K562 (cell line): ENCODE data around the gene USP6. TPM values are rescaled to one million over a fixed set of nuclear protein-coding genes. Genes with fewer than 3 reads are reported as not detected.

Experiments used
- ATAC-seq: fragments of 200-7000 bp; cut with Tn5 transposase; 3 replicates; pipeline ENCODE4 v1.9.1; 2020; ENCODE audit warnings: moderate library complexity
- BruUV-seq: library from RNA; stranded (reverse); fragments of 400-500 nt; replicated peaks from 2 replicates; lab custom pipeline; 2021; lab: Mats Ljungman, UMichigan
- CTCF ChIA-PET: fragments of 300-600 bp; formaldehyde crosslinking; extraction: SDS; loops from one replicate; lab custom pipeline; 2021; ENCODE audit warnings: low intra/inter-chr PET ratio; lab: Yijun Ruan, JAX
- POLR2A ChIA-PET: fragments of 300-600, 350-650 bp; sonication (Branson Sonifier 250); formaldehyde crosslinking; extraction: SDS; loops from one replicate; lab custom pipeline; 2021; ENCODE audit warnings: antibody characterized with exemption, inconsistent platforms; lab: Yijun Ruan, JAX
- DNase-seq, 4 experiments: peaks; one replicate each; pipeline versions ENCODE4 v3.0.0 to v3.0.0-alpha.2; 2011 to 2018; ENCODE audit warnings: low spot score in 3 of 4, mixed read lengths in 3 of 4; ENCODE audit errors: extremely low read depth in 1 of 4
- FAIRE-seq: peaks from 2 replicates; lab custom pipeline; 2011; peaks lifted over from hg19 to GRCh38; lab: Jason Lieb, UNC
- H2AFZ ChIP-seq: 2 replicates; pipeline ENCODE4 v1.6.0; 2011; ENCODE audit warnings: low read depth, low read length, control low read depth, inconsistent platforms
- H3K27ac ChIP-seq: fragments of 200-600 bp; 3 replicates; pipeline ENCODE4 v1.8.0; 2011; ENCODE audit warnings: low read depth, mild to moderate bottlenecking, control low read depth, inconsistent platforms, low read length, moderate library complexity, mixed read lengths; ENCODE audit errors: extremely low read depth
- H3K27me3 ChIP-seq, 2 experiments: fragments of 300-600 bp in 1 of 2; 2 replicates in 1 of 2; 3 replicates in 1 of 2; pipeline versions ENCODE4 v1.6.0 to v1.8.0; 2011; ENCODE audit warnings: inconsistent platforms in 2 of 2, low read length in 2 of 2, mild to moderate bottlenecking in 1 of 2, mixed read lengths in 1 of 2, moderate library complexity in 1 of 2; ENCODE audit not compliant: control insufficient read depth in 2 of 2, insufficient read depth in 2 of 2
- H3K36me3 ChIP-seq: fragments of 300-600 bp; 3 replicates; pipeline ENCODE4 v1.8.0; 2011; ENCODE audit warnings: mild to moderate bottlenecking, low read length, inconsistent platforms; ENCODE audit not compliant: control insufficient read depth, insufficient read depth
- H3K4me1 ChIP-seq, 2 experiments: fragments of 200-600 bp in 1 of 2; replicated peaks in 1 of 2; 2 replicates in 1 of 2; 3 replicates in 1 of 2; pipeline versions ENCODE4 v1.5.1 to v1.8.0; 2011; ENCODE audit warnings: inconsistent platforms in 2 of 2, low read length in 2 of 2, mild to moderate bottlenecking in 1 of 2, mixed read lengths in 1 of 2, moderate library complexity in 1 of 2; ENCODE audit not compliant: control insufficient read depth in 2 of 2, insufficient read depth in 2 of 2
- H3K4me2 ChIP-seq: 2 replicates; pipeline ENCODE4 v1.6.1; 2011; ENCODE audit warnings: low read length, control low read depth, inconsistent platforms, mixed read lengths; ENCODE audit not compliant: insufficient read depth
- H3K4me3 ChIP-seq: fragments of 200-600 bp; sonication (generic), shearing (Covaris generic); 2 replicates; pipeline ENCODE4 v1.5.1; 2016; ENCODE audit warnings: control low read depth, inconsistent platforms
- H3K79me2 ChIP-seq: fragments of 200-600 bp; 3 replicates; pipeline ENCODE4 v1.8.0; 2011; ENCODE audit warnings: low read length, inconsistent platforms; ENCODE audit not compliant: control insufficient read depth, insufficient read depth
- H3K9ac ChIP-seq, 2 experiments: 2 replicates each; pipeline versions ENCODE4 v1.6.0 to v1.6.1; 2011; ENCODE audit warnings: low read depth in 2 of 2, low read length in 2 of 2, control low read depth in 1 of 2, inconsistent platforms in 1 of 2, mild to moderate bottlenecking in 1 of 2, mixed read lengths in 1 of 2; ENCODE audit not compliant: insufficient read depth in 1 of 2
- H3K9me1 ChIP-seq: one replicate; pipeline ENCODE4 v1.6.0; 2011; ENCODE audit warnings: inconsistent platforms, mild to moderate bottlenecking, low read length, moderate library complexity; ENCODE audit not compliant: control insufficient read depth, insufficient read depth
- H3K9me3 ChIP-seq: replicated peaks from 2 replicates; pipeline ENCODE4 v1.5.1; 2011; ENCODE audit warnings: low read depth, low read length, inconsistent platforms; ENCODE audit not compliant: control insufficient read depth, insufficient read depth
- H4K20me1 ChIP-seq: replicated peaks from 2 replicates; pipeline ENCODE4 v1.6.1; 2011; ENCODE audit warnings: low read length, inconsistent platforms, mixed read lengths; ENCODE audit not compliant: control insufficient read depth, insufficient read depth
- BHLHE40 ChIP-seq: IDR thresholded peaks from 2 replicates; pipeline ENCODE4 v1.6.1; 2011; ENCODE audit warnings: low read length, improper control_type of control experiment
- BRF1 ChIP-seq: IDR thresholded peaks from 3 replicates; pipeline ENCODE4 v1.6.1; 2011; ENCODE audit warnings: borderline replicate concordance, mild to moderate bottlenecking; ENCODE audit not compliant: insufficient read length; ENCODE audit errors: extremely low read depth
- ELF2 ChIP-seq: fragments of 250-450 bp; sonication (Bioruptor Pico); IDR thresholded peaks from 2 replicates; pipeline ENCODE4 v1.5.0; 2021; ENCODE audit warnings: mild to moderate bottlenecking
- HNRNPH1 ChIP-seq: fragments of 200-400 bp; formaldehyde crosslinking; optimal IDR thresholded peaks from 2 replicates; pipeline ENCODE3; 2017; ENCODE audit warnings: low read depth, mild to moderate bottlenecking, low read length, moderate library complexity
- ILF3 ChIP-seq: fragments of 450-650 bp; IDR thresholded peaks from 2 replicates; pipeline ENCODE4 v1.6.1; 2018; ENCODE audit warnings: antibody characterized with exemption, mild to moderate bottlenecking, moderate library complexity, borderline replicate concordance
- ILK ChIP-seq: fragments of 450-650 bp; IDR thresholded peaks from 2 replicates; pipeline ENCODE4 v1.6.1; 2016; ENCODE audit warnings: missing genetic modification characterization, low read depth, mild to moderate bottlenecking, missing compliant biosample characterization, moderate library complexity, borderline replicate concordance
- KHSRP ChIP-seq: fragments of 450-650 bp; IDR thresholded peaks from 2 replicates; pipeline ENCODE4 v1.6.1; 2017
- PTBP1 ChIP-seq: fragments of 200-400 bp; formaldehyde crosslinking; IDR thresholded peaks from 2 replicates; pipeline ENCODE4 v1.6.1; 2017; ENCODE audit warnings: low read depth, low read length
- PYGO2 ChIP-seq: fragments of 450-650 bp; IDR thresholded peaks from 2 replicates; pipeline ENCODE4 v1.6.1; 2016; ENCODE audit warnings: mild to moderate bottlenecking, missing genetic modification characterization, moderate library complexity, missing compliant biosample characterization
- RCOR1 ChIP-seq, 2 experiments: IDR thresholded peaks; 2 replicates each; pipeline ENCODE4 v1.6.1; 2012; ENCODE audit warnings: low read depth in 2 of 2, low read length in 2 of 2, borderline replicate concordance in 1 of 2, improper control_type of control experiment in 1 of 2
- SMAD2 ChIP-seq: fragments of 150-350 bp; IDR thresholded peaks from 2 replicates; pipeline ENCODE4 v1.6.1; 2014; ENCODE audit warnings: low read depth, mild to moderate bottlenecking, low read length
- SMARCC2 ChIP-seq: fragments of 450-650 bp; IDR thresholded peaks from 2 replicates; pipeline ENCODE4 v1.6.1; 2017; ENCODE audit warnings: antibody characterized with exemption, moderate library complexity, mild to moderate bottlenecking, low read depth
- TOE1 ChIP-seq, 2 experiments: fragments of 450-650 bp in 1 of 2; sonication (generic) in 1 of 2; formaldehyde crosslinking in 1 of 2; IDR thresholded peaks; 2 replicates each; pipeline versions ENCODE4 v1.7.1 to v1.8.0; 2016 to 2022; ENCODE audit warnings: borderline replicate concordance in 2 of 2, mild to moderate bottlenecking in 2 of 2, antibody characterized with exemption in 1 of 2, inconsistent platforms in 1 of 2, low read depth in 1 of 2, missing genetic modification reagents in 1 of 2, moderate library complexity in 1 of 2
- ZNF121 ChIP-seq: sonication (generic); formaldehyde crosslinking; conservative IDR thresholded peaks from 2 replicates; pipeline ENCODE4 v1.8.0; 2022; ENCODE audit warnings: missing genetic modification reagents
- ZNF586 ChIP-seq: fragments of 450-650 bp; formaldehyde crosslinking; conservative IDR thresholded peaks from 2 replicates; pipeline ENCODE4 v1.4.0; 2020; ENCODE audit warnings: mild to moderate bottlenecking, moderate library complexity
- ZSCAN32 ChIP-seq: fragments of 450-650 bp; formaldehyde crosslinking; IDR thresholded peaks from 2 replicates; pipeline ENCODE4 v1.4.0; 2020; ENCODE audit warnings: mild to moderate bottlenecking, moderate library complexity
- ZZZ3 ChIP-seq: fragments of 450-650 bp; IDR thresholded peaks from 2 replicates; pipeline ENCODE4 v1.6.1; 2016; ENCODE audit warnings: antibody characterized with exemption, mild to moderate bottlenecking, moderate library complexity
- WGBS: fragments of 100-300 bp; shearing (Covaris generic); methylation state at CpG from one replicate; pipeline ENCODE4 v1.1.6; 2016; ENCODE audit warnings: low coverage, mixed read lengths; ENCODE audit not compliant: insufficient coverage; ENCODE audit errors: missing lambda C conversion rate; 5-methylcytosine and 5-hydroxymethylcytosine counted together
- in situ Hi-C: fragments of 300-500 bp; cut with MboI; formaldehyde crosslinking; loops from 4 replicates; pipeline ENCODE4 v1.15.0; 2018; ENCODE audit warnings: inconsistent platforms, mixed read lengths
- intact Hi-C: fragments of 100-400 bp; cut with micrococcal nuclease; formaldehyde crosslinking; loops from 2 replicates; pipeline ENCODE4 v1.14.2; 2022
- polyA plus RNA-seq, 8 experiments: library from polyadenylated mRNA; depleted of rRNA in 4 of 8; stranded (reverse) in 5 of 8; unstranded in 3 of 8; fragments of >200 nt; fragmentation: Nextera tagmentation in 2 of 8; fragmentation: Illumina TruSeq in 1 of 8; extraction: Ambion mirVana in 2 of 8; extraction: Trizol in 1 of 8; gene quantifications; 2 replicates each; pipeline versions ENCODE4 v1.2.1 to v1.2.3, GENCODE V29; 2011 to 2014; ENCODE audit warnings: inconsistent platforms in 1 of 8, missing spikeins in 1 of 8
- total RNA-seq, 7 experiments: library from RNA; depleted of rRNA in 6 of 7; stranded (reverse); fragments of >200 nt in 6 of 7; fragmentation: Illumina TruSeq in 2 of 7; extraction: Trizol in 2 of 7; gene quantifications; 2 replicates each; pipeline versions ENCODE4 v1.2.1 to v1.2.3, GENCODE V29; 2011 to 2021; ENCODE audit warnings: low replicate concordance in 1 of 7
- TF ChIP-seq, protein P1 (sequence below): fragments of 450-650 bp; conservative IDR thresholded peaks from 2 replicates; pipeline ENCODE4 v1.6.1; 2016; ENCODE audit warnings: missing genetic modification characterization, low read depth, mild to moderate bottlenecking, control low read depth, missing compliant biosample characterization
- TF ChIP-seq, protein P2 (sequence below): fragments of 450-650 bp; conservative IDR thresholded peaks from 2 replicates; pipeline ENCODE4 v1.6.1; 2016; ENCODE audit warnings: missing genetic modification characterization, low read depth, mild to moderate bottlenecking, missing compliant biosample characterization, moderate library complexity
- TF ChIP-seq, protein P3 (sequence below): fragments of 450-650 bp; IDR thresholded peaks from 2 replicates; pipeline ENCODE4 v1.6.1; 2016; ENCODE audit warnings: low read depth, mild to moderate bottlenecking, moderate library complexity

Gene USP6
- total and polyA plus RNA-seq, 9 of the 15 experiments (the other 6 are each of a cell fraction or from before 2014, with no cell fraction given) = 0.01 to 0.09 (median 0.04) TPM; not detected in 4

DNA sequence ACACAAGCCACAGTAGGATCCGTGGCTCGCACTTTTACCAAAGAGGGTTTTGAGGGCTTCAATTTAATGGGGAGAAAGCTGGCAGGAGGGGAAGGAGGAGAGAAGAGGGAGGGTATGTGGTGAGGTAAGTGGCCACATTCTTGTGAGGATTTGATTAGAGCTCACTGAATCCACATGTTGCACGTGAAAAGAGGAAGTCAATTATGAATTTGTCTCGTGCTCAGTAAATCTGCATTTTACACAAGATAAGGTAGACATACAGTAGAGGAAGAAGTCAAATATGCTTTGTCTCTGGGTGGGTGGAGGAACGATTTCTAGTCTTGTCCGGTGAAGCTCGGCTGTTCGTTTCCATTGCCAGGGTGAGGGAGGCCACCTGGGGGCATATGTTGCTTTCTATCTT is 5.0 kb upstream of the USP6 start:
- Histone ChIP-seq H3K27ac (no peak overlapping the region), H3K9ac (peak overlapping the region; percentile 94 to 96; a peak in 2 of 4 replicates), H3K4me2 (peak overlapping the region; percentile 95), H3K4me3 (peak overlapping the region; percentile 65), H4K20me1 (no peaks in the 10 kb centered on the region), H2AFZ (peak overlapping the region; percentile 91; the same call in 1 of the 2 replicates), H3K79me2 (peaks cover 25% of the 10 kb centered on the region), H3K27me3 (no peaks in the 10 kb centered on the region), H3K36me3 (peaks cover 45% of the 10 kb centered on the region), H3K9me1 (no peaks in the 10 kb centered on the region), H3K9me3 (no peaks in the 10 kb centered on the region), H3K4me1 (peaks cover 4 to 10% of the 10 kb centered on the region in 2 experiments; a peak in 4 of 5 replicates)
- intact Hi-C loops = no loop called here
- ChIA-PET POLR2A (interaction anchor here (0.6 to 1.5 kb wide), 3 partner anchors 9 to 304 kb away, joined by 3 to 4 read pairs (median 4); partner anchors contain the start of gene PLD2), CTCF (no interaction called here)
- in situ Hi-C loops = no loop called here
- TSS peak; percentile 55 for BruUV-seq
- peak in 1 of 4 experiments; percentile 29 for DNase-seq
- 11% methylated on average over 8 of the region's 8 CpGs for WGBS
- FAIRE-seq = peak; percentile 66
- ATAC-seq = no peak; the same call in 1 of the 3 replicates
- peak; percentile 62 to 85 for TF ChIP-seq RCOR1 (IDR thresholded peaks at IDR 0.05; ENCODE audit: borderline replicate concordance in 1 of 2, low read depth in 2 of 2, low read length in 2 of 2)
- no peak for TF ChIP-seq TOE1 (IDR thresholded peaks at IDR 0.05; ENCODE audit: borderline replicate concordance)
- TF ChIP-seq TOE1 (CRISPR knock-in tag; IDR thresholded peaks at IDR 0.05; ENCODE audit: borderline replicate concordance, low read depth) = no peak
- no peak for TF ChIP-seq ELF2
- TF ChIP-seq BHLHE40 = peak; percentile 96
- no peak for TF ChIP-seq ILF3
- TF ChIP-seq SMARCC2 = no peak
- TF ChIP-seq, protein P1, sequence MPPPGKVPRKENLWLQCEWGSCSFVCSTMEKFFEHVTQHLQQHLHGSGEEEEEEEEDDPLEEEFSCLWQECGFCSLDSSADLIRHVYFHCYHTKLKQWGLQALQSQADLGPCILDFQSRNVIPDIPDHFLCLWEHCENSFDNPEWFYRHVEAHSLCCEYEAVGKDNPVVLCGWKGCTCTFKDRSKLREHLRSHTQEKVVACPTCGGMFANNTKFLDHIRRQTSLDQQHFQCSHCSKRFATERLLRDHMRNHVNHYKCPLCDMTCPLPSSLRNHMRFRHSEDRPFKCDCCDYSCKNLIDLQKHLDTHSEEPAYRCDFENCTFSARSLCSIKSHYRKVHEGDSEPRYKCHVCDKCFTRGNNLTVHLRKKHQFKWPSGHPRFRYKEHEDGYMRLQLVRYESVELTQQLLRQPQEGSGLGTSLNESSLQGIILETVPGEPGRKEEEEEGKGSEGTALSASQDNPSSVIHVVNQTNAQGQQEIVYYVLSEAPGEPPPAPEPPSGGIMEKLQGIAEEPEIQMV (tag) = no peak
- TF ChIP-seq ZSCAN32 (CRISPR knock-in tag) = no peak
- TF ChIP-seq, protein P2, sequence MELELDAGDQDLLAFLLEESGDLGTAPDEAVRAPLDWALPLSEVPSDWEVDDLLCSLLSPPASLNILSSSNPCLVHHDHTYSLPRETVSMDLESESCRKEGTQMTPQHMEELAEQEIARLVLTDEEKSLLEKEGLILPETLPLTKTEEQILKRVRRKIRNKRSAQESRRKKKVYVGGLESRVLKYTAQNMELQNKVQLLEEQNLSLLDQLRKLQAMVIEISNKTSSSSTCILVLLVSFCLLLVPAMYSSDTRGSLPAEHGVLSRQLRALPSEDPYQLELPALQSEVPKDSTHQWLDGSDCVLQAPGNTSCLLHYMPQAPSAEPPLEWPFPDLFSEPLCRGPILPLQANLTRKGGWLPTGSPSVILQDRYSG (tag) = no peak
- TF ChIP-seq PYGO2 (tag) = no peak
- TF ChIP-seq PTBP1 = no peak
- no peak for TF ChIP-seq HNRNPH1
- no peak for TF ChIP-seq ZNF586 (CRISPR knock-in tag)
- TF ChIP-seq BRF1 = no peak
- TF ChIP-seq, protein P3, sequence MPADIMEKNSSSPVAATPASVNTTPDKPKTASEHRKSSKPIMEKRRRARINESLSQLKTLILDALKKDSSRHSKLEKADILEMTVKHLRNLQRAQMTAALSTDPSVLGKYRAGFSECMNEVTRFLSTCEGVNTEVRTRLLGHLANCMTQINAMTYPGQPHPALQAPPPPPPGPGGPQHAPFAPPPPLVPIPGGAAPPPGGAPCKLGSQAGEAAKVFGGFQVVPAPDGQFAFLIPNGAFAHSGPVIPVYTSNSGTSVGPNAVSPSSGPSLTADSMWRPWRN = 0 out of 2 replicates have a peak, but pooled peaks have one; percentile 17
- no peak for TF ChIP-seq ZZZ3
- no peak for TF ChIP-seq KHSRP
- no peak for TF ChIP-seq ILK (tag)
- TF ChIP-seq ZNF121 (CRISPR knock-in tag) = no peak
- no peak for TF ChIP-seq SMAD2
